RKO (cell line): ENCODE measurements around the gene TBC1D14.

Experiments used
- DNase-seq: peaks from one replicate; pipeline ENCODE4 v3.0.0-alpha.2; 2016; ENCODE audit warnings: low spot score

TBC1D14 gene, protein sequence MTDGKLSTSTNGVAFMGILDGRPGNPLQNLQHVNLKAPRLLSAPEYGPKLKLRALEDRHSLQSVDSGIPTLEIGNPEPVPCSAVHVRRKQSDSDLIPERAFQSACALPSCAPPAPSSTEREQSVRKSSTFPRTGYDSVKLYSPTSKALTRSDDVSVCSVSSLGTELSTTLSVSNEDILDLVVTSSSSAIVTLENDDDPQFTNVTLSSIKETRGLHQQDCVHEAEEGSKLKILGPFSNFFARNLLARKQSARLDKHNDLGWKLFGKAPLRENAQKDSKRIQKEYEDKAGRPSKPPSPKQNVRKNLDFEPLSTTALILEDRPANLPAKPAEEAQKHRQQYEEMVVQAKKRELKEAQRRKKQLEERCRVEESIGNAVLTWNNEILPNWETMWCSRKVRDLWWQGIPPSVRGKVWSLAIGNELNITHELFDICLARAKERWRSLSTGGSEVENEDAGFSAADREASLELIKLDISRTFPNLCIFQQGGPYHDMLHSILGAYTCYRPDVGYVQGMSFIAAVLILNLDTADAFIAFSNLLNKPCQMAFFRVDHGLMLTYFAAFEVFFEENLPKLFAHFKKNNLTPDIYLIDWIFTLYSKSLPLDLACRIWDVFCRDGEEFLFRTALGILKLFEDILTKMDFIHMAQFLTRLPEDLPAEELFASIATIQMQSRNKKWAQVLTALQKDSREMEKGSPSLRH

DNA sequence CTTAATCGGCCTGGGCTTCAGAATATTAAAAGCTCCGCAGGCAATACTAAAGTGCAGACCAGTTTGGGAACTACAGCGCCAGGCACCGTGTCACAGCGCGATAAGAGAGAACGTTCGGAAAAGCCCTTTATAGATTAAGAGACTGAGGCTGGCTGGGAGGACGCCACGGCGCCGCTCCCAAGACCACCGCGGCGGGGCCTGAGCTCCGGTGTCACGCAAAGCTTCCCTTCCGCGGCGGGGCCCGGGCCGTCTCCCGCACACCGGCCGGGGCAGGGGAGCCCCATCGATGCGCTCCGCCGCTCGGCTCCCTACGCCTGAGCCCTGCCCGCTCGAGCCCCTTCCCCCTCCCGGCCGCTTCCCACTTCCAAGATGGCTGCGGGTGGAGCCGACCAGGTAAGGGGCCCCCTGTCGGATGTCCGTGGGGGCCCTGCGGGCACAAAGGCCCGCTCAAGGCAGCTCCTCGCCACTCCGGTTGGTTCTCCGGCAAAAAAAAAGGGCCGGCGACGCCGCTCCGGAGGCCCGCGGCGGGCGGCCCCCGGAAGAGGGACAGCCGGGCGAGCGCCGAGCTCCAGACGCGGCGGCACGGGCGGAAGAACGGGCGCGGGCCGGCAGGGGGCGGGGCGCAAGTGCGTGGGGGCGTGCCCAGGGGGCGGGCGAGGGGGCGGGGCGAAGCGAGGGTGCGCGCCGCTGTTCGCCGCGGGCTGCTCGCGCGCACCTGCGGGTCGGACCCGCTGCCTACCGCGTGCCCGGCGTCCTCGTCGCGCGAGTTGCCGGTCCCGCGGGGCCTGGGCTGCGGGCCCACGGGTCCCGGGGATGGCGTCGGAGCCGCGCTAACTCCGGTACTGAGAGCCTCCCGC is at the start of gene TBC1D14:
TBC1D14 (plus strand) TSS at position 714 of the 857 bp plus-strand sequence. CDS start 13,564 bp downstream, outside the sequence.
- peak; percentile 79 for DNase-seq

DNA sequence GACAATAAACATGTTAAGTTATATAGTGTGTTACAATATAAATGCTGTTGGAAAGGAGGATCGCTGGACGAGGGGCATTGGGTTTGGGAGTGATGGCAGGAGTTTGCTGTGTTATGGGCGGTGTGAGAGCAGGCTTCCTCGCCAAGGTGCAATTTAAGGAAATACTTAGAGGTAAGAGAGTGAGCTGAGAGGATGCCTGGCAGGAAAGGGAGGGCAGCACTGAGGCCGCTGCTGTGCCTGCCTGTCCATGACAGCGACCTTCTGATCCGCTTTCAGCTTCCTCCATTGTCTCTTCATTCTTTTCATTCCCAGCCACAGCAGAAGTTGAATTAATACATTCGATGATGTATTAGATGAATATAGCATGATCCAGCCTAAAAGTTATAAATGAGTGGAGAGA is 41.2 kb upstream of the TBC1D14 start:
- no peak for DNase-seq

DNA sequence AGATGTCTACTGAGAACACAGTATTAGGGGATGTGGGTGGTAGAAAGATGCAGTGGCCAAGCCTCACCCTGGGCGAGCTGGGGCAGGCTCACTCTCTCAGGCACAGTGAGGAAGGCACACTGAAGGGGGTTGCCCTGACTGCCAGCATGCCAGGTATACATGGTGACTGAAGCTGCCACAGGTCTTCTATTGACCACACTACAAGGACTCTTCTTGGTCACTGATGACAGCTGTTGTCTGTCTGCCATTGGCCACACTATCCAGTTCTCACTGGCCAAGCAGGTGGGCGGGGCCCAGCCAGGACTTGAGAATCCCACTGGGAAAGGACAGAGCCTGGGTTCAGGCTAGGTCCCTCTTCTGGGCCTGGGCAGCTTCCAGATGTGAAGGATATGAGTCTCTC is 39.7 kb upstream of the TBC1D14 start:
- no peak for DNase-seq

DNA sequence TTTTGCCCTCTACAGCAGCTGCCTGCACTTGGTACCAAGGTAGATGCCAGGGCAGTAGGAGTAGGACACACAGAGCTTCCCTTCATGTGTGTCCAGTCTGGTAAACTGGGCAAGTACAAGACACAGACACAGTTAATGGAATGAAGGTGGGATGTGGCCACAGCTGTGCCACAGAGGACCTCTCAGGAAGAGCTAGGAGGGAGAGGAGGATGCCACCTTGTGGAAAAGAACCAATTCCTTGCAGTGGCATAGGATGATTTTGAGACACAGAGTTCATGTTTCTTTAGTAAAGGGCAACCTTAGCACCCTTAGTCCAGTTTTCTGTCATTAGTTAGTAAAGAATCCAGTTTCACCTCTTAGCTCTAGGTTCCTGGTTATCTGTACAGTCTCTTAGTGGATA is 36.3 kb upstream of the TBC1D14 start:
- peak; percentile 18 for DNase-seq

GRCh38 chr4:6873792-6874461 is 35.7 kb upstream of the TBC1D14 start:
- DNase-seq, result peak; percentile 49

GRCh38 chr4:6874981-6875380 is 34.6 kb upstream of the TBC1D14 start:
- no peak for DNase-seq

DNA sequence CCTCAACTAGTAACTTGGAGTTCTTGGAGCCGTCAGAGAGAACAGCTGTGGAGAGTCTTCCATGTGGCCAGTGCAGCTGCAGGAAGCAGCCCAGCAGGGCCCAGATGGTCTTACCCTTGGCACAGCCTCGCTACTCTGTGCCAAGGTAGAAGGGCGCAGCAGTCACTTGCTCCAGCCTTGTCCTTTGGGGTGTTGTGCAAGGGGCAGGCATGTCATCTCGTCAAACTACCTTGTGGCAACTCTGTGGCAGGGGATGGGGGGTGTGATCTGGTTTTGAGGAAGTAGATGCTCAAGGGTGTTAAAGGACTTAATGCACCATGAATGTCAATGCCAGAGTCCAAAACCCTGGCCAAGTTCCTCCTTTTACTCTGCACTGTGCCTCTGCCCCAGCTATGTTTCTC is 34.2 kb upstream of the TBC1D14 start:
- no peak for DNase-seq

DNA sequence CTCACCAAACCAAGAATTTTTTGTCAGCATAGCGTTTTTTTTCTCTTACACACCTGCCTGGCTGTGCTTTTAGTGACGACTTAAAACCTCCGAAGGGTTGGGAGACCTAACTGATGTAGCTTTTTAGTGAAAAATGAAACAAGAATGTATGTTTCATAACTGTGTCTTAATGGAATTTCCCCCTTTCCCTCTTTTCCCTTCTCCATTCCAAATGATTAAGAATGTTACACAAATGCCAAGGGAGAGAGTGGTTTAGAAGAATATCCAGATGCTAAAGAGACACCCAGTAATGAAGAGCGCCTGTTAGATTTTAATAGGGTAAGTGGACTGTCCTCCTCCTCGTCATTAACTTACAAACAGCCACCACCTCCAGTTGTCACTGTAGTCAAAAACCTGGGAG is 33.2 kb upstream of the TBC1D14 start:
- DNase-seq, result no peak

- DNase-seq, result no peak
Observed at GRCh38 chr4:6877067-6877466, 32.6 kb upstream of the TBC1D14 start.

GRCh38 chr4:6878451-6879059 is 31.1 kb upstream of the TBC1D14 start:
- no peak for DNase-seq

GRCh38 chr4:6880691-6881090 is 28.9 kb upstream of the TBC1D14 start:
- DNase-seq, result no peak

GRCh38 chr4:6881908-6882307 is 27.7 kb upstream of the TBC1D14 start:
- DNase-seq, result no peak

DNA sequence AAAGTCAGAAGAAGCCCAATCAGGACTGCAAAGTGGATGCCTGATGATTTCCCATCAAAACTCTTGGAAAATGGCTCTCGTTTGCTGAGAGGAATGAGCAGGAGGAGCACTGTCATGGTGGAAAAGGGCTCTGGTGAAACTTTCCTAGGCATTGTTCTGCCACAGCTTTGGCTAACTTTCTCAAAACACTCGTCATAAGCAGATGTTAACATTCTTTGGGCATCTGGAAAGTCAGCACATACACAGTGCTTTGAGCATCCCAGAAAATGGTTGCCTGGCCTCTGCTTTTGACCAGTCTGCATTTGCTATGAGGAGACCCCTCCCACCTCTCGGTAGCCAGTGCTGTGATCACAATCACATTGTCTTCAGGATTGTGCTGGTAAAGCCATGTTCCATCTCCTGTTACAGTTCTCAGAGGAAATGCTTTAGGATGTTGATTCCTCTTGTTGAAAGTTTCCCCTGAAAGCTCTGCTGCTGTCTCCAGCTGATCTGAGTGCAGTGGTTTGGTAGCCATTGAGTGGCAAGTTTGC is 25.2 kb upstream of the TBC1D14 start:
- no peak for DNase-seq

- peak; percentile 75 for DNase-seq
Observed at GRCh38 chr4:6885953-6886557, 23.6 kb upstream of the TBC1D14 start.

GRCh38 chr4:6886886-6887285 is 22.7 kb upstream of the TBC1D14 start:
- DNase-seq, result no peak

DNA sequence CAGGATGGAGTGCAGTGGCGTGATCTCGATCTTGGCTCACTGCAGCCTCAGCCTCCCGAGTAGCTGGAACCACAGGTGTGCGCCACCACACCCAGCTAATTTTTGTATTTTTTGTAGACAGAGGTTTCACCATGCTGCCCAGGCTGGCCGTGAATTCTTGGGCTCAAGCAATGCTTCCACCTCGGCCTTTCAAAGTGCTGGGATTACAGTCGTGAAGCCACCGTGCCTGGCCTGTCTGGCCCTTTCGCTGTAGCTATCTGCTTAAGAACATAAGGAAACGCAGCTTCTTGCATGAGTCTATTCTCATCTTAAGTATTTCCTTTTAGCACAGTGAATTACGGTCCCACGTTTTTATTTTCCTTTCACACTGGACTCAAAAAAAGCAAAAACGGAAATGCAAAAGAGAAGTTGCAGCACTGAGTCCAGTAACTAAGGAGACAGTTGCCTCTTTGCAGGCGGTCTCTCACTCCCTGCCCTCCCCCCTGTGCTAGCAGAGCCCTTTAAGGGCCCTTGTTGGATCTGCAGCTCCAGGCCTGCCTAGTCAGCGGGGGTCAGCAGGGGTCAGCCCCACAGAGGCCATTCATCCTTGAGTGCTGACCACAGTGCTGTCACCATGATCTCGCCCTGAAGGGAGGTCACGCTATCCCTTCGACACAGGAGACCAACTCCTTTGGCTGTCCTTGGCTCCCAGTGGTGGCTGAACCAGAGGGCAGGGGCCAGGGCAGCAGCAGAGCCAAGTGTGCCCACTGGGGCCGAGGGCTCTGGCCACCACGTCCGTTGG is 21.8 kb upstream of the TBC1D14 start:
- DNase-seq, result no peak

GRCh38 chr4:6888506-6889071 is 21.0 kb upstream of the TBC1D14 start:
- no peak for DNase-seq

DNA sequence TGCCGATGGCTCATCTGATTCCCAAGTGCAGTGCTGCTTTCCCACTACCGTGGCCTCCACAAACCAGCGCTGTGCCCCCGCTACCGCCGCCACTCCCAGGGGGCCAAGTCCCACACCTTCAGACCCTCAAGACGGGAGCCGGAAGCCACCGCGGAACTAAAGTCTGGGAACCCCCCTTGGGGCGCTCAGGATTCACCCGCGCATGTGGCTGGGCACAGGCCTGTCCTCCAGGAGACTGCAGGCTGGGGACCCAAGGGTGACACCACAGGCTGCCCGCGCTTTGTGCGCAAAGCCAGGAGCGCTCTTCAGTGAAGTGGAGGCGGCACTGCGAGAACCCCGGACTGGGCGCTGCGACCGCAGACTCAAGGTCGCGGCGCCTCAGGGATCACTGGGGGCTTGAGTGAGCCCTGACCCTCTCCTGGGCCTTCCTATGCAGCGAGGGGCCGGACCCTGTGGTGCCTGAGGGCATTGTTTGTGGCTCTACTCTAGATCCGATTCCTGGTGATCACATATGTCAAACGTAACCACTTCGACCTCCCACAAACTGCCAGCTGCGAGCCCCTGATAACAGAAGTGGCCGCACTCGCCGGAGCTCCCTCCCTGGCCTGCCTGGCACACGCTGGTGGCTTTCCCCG is 20.4 kb upstream of the TBC1D14 start:
- no peak for DNase-seq

- no peak for DNase-seq
Observed at GRCh38 chr4:6889736-6890324, 19.8 kb upstream of the TBC1D14 start.
